ENCODE measurements around the gene CAMK2B. TPM values are rescaled to one million over a fixed set of nuclear protein-coding genes. Genes with fewer than 3 reads are reported as not detected.

Gene CAMK2B
- under 1 TPM in 1 of 2 experiments, not detected in 1; 0.10 TPM for total RNA-seq

GRCh38 chr7:44325201-44325671 is at the start of gene CAMK2B:
TSS of gene CAMK2B (minus strand) at chr7:44325594. CDS start at chr7:44325421, 173 bp downstream.

GRCh38 chr7:44200699-44201461 is 124.5 kb downstream of the CAMK2B start, which contains the start of gene YKT6:
TSS of gene YKT6 (plus strand) at chr7:44200978. CDS start at chr7:44201136, 158 bp downstream.

GRCh38 chr7:44189286-44189992 is 136.0 kb downstream of the CAMK2B start, which contains the start of gene GCK:
TSS of gene GCK (minus strand) at chr7:44189439. CDS start at chr7:44188953, 486 bp downstream.

Other genes with a start within 250 kb of the CAMK2B start
- gene POLM, start 243.1 kb downstream of the CAMK2B start, total RNA-seq = 10 to 100 TPM; 32.5 to 35.1 TPM
- 1 to 10 TPM; 3.6 to 6.0 TPM for gene AEBP1, start 221.2 kb downstream of the CAMK2B start, total RNA-seq
- gene POLD2, start 202.0 kb downstream of the CAMK2B start, total RNA-seq = 10 to 100 TPM; 91.0 to 91.1 TPM
- gene MYL7, start 184.3 kb downstream of the CAMK2B start, total RNA-seq = not detected
- under 1 TPM in 1 of 2 experiments, not detected in 1; 0.14 TPM for gene GCK, start 136.2 kb downstream of the CAMK2B start, total RNA-seq
- gene YKT6, start 124.6 kb downstream of the CAMK2B start, total RNA-seq = 10 to 100 TPM; 54.1 to 56.2 TPM
- gene NUDCD3, start 165.1 kb upstream of the CAMK2B start, total RNA-seq = 10 to 100 TPM; 78.9 to 80.1 TPM
- gene NPC1L1, start 215.7 kb upstream of the CAMK2B start, total RNA-seq = not detected
- gene DDX56, start 248.3 kb upstream of the CAMK2B start, total RNA-seq = 10 to 100 TPM; 73.9 to 74.7 TPM

All from activated naive CD4-positive, alpha-beta T cell treated with anti-CD3 and anti-CD28 coated beads, Interleukin-2, amount 10 ng/mL, durations not matched to agents 5 hours and 36 hours (primary cell).